ENCODE results near the gene HM13.

DNA sequence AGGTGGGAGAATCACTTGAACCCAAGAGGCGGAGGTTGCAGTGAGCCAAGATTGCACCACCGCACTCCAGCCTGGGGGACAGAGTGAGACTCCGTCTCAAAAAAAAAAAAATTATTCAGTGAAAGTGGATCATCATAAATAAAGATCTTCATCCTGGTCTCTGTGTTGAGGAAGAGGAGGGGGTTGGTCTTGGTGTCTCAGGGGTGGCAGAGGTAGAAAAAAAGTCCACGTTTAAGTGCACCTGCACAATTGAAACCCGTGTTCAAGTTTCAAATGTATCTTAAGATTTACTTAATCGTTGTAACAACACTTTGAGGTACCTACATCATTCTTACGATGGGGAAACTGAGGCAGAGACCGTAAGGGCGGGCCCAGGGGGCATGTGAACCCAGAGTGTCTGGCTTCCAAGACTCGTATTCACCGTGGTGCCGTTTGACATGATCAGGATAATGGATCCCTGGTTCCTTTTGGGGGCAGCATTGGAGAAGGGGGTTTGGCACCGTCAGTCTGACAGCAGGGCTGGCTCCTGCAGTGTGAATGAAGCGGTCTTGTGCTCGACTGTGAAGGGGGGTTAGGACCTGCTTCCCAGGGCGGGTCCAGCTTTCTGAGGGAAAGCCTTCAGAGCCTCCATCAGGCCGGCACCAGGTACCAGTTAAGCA, 57.9 kb downstream of the HM13 start:
- TF ChIP-seq, protein P1, sequence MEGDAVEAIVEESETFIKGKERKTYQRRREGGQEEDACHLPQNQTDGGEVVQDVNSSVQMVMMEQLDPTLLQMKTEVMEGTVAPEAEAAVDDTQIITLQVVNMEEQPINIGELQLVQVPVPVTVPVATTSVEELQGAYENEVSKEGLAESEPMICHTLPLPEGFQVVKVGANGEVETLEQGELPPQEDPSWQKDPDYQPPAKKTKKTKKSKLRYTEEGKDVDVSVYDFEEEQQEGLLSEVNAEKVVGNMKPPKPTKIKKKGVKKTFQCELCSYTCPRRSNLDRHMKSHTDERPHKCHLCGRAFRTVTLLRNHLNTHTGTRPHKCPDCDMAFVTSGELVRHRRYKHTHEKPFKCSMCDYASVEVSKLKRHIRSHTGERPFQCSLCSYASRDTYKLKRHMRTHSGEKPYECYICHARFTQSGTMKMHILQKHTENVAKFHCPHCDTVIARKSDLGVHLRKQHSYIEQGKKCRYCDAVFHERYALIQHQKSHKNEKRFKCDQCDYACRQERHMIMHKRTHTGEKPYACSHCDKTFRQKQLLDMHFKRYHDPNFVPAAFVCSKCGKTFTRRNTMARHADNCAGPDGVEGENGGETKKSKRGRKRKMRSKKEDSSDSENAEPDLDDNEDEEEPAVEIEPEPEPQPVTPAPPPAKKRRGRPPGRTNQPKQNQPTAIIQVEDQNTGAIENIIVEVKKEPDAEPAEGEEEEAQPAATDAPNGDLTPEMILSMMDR (IDR thresholded peaks at IDR 0.05; ENCODE audit: low read depth, low read length, poor library complexity, severe bottlenecking) = no peak
- no peak for TF ChIP-seq EZH2phosphoT487 (IDR thresholded peaks at IDR 0.05; ENCODE audit: borderline replicate concordance, low read length)
